HepG2 (cell line): ENCODE results near the gene CES2. TPM values are rescaled to one million over a fixed set of nuclear protein-coding genes. Genes with fewer than 3 reads are reported as not detected.

Source experiments
- ATF6 ChIP-seq: sonication (generic); formaldehyde crosslinking; conservative IDR thresholded peaks from 2 replicates; pipeline ENCODE4 v1.4.0; 2020; ENCODE audit warnings: missing genetic modification reagents
- CSRNP2 ChIP-seq: sonication (generic); formaldehyde crosslinking; conservative IDR thresholded peaks from 2 replicates; pipeline ENCODE4 v1.8.0; 2022; ENCODE audit warnings: low read depth, missing genetic modification reagents
- FOXO1 ChIP-seq: sonication (generic); formaldehyde crosslinking; IDR thresholded peaks from 2 replicates; pipeline ENCODE4 v1.4.0; 2020; ENCODE audit warnings: missing genetic modification reagents
- HDAC2 ChIP-seq: sonication (generic); formaldehyde crosslinking; IDR thresholded peaks from 2 replicates; pipeline ENCODE4 v1.4.0; 2020; ENCODE audit warnings: missing genetic modification reagents
- HNF4A ChIP-seq: sonication (generic); formaldehyde crosslinking; IDR thresholded peaks from 2 replicates; pipeline ENCODE4 v1.4.0; 2020; ENCODE audit warnings: missing genetic modification reagents
- MAF1 ChIP-seq: sonication (generic); formaldehyde crosslinking; IDR thresholded peaks from 2 replicates; pipeline ENCODE4 v1.5.0; 2020; ENCODE audit warnings: missing genetic modification reagents, borderline replicate concordance
- MED8 ChIP-seq: sonication (generic); formaldehyde crosslinking; IDR thresholded peaks from 2 replicates; pipeline ENCODE4 v1.8.1; 2023; ENCODE audit warnings: mild to moderate bottlenecking, missing genetic modification reagents; ENCODE audit not compliant: insufficient replicate concordance
- MIER2 ChIP-seq: IDR thresholded peaks from 2 replicates; pipeline ENCODE4 v1.6.1; 2016; ENCODE audit warnings: missing biosample characterization, missing genetic modification reagents
- NCOR1 ChIP-seq: fragments of 200-600 bp; sonication (generic); IDR thresholded peaks from 2 replicates; pipeline ENCODE4 v1.7.0; 2017; ENCODE audit warnings: antibody characterized with exemption, low read length, borderline replicate concordance
- NRL ChIP-seq: sonication (generic); formaldehyde crosslinking; IDR thresholded peaks from 2 replicates; pipeline ENCODE4 v1.5.0; 2020; ENCODE audit warnings: missing genetic modification reagents, mild to moderate bottlenecking, moderate library complexity, borderline replicate concordance
- PHF8 ChIP-seq: sonication (generic); formaldehyde crosslinking; IDR thresholded peaks from 2 replicates; pipeline ENCODE4 v1.5.0; 2020; ENCODE audit warnings: missing genetic modification reagents
- TSC22D2 ChIP-seq: sonication (generic); formaldehyde crosslinking; IDR thresholded peaks from 2 replicates; pipeline ENCODE4 v1.5.1; 2020; ENCODE audit warnings: missing genetic modification reagents, mild to moderate bottlenecking, borderline replicate concordance
- ZKSCAN8 ChIP-seq: IDR thresholded peaks from 2 replicates; pipeline ENCODE4 v1.6.1; 2016; ENCODE audit warnings: borderline replicate concordance, missing genetic modification reagents, missing compliant biosample characterization
- ZNF441 ChIP-seq: sonication (generic); formaldehyde crosslinking; IDR thresholded peaks from 2 replicates; pipeline ENCODE4 v1.7.0; 2021; ENCODE audit warnings: missing genetic modification reagents, borderline replicate concordance
- ZNF747 ChIP-seq: sonication (generic); formaldehyde crosslinking; IDR thresholded peaks from 2 replicates; pipeline ENCODE4 v1.8.1; 2023; ENCODE audit warnings: missing genetic modification reagents, mild to moderate bottlenecking, borderline replicate concordance
- ZNF772 ChIP-seq: sonication (generic); formaldehyde crosslinking; IDR thresholded peaks from 2 replicates; pipeline ENCODE4 v1.5.0; 2020; ENCODE audit warnings: mild to moderate bottlenecking, missing genetic modification reagents
- ZUFSP ChIP-seq: sonication (generic); formaldehyde crosslinking; IDR thresholded peaks from 2 replicates; pipeline ENCODE4 v1.9.0; 2021; ENCODE audit warnings: missing genetic modification reagents, mild to moderate bottlenecking, borderline replicate concordance
- polyA plus RNA-seq, 8 experiments: library from polyadenylated mRNA; depleted of rRNA in 3 of 8; stranded (reverse) in 7 of 8; unstranded in 1 of 8; fragments of >200 nt; fragmentation: Illumina TruSeq in 4 of 8; extraction: Trizol in 4 of 8; gene quantifications; 2 replicates each; pipeline versions ENCODE4 v1.2.1 to v1.2.3, GENCODE V29; 2011 to 2016; ENCODE audit warnings: low read depth in 4 of 8, missing spikeins in 1 of 8, mixed read lengths in 1 of 8; ENCODE audit not compliant: insufficient read depth in 1 of 8
- total RNA-seq, 5 experiments: library from RNA; depleted of rRNA; stranded (reverse); fragments of >200 nt; fragmentation: Illumina TruSeq; extraction: Trizol; gene quantifications; 2 replicates each; pipeline ENCODE4 v1.2.3, GENCODE V29; 2016; ENCODE audit warnings: low read depth in 1 of 5
- TF ChIP-seq, protein P1 (sequence below): sonication (generic); formaldehyde crosslinking; IDR thresholded peaks from 2 replicates; pipeline ENCODE4 v1.5.1; 2020; ENCODE audit warnings: missing genetic modification reagents, mild to moderate bottlenecking, borderline replicate concordance
- TF ChIP-seq, protein P2 (sequence below): IDR thresholded peaks from 2 replicates; pipeline ENCODE4 v1.6.1; 2016; ENCODE audit warnings: mild to moderate bottlenecking, missing biosample characterization, missing genetic modification reagents

The CES2 gene
- total and polyA plus RNA-seq, 2 of the 13 experiments (the other 11 are each of a cell fraction or from before 2014, with no cell fraction given): 50.6 to 63.8 TPM

DNA sequence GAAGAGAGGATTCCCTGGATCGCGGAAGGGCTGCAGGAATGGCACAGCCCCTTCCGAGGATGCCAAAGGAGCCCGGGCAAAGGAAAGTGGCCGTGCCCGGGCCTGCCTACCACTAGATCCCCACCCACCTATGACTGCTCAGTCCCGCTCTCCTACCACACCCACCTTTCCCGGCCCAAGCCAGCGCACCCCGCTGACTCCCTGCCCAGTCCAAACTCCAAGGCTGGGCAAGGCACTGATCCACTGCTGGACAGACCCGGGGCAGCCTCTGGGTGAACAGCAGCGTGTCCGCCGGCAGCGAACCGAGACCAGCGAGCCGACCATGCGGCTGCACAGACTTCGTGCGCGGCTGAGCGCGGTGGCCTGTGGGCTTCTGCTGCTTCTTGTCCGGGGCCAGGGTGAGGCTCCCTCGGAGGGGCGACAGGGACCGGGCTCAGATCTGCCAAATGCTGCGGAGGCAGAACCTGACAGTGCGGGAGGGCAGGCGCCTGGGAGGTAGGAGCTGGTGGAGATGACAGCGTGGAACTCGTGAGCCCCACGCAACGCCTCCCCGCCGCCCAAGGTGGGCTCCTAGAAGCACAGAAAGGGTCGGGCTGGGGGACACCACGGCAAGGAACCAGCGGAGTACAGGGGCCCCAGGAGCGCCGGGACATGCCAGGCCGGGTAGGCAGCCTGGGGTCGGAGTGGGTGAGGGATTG, at the start of gene CES2 (continued):
- TF ChIP-seq ZKSCAN8 (CRISPR knock-in tag) (no peak; the same call in 1 of the 2 replicates), ATF6 (CRISPR knock-in tag) (no peak), FOXO1 (CRISPR knock-in tag) (0 out of 2 replicates have a peak, but pooled peaks have one; percentile 16), ZNF772 (CRISPR knock-in tag) (peak; percentile 87), ZNF747 (CRISPR knock-in tag) (peak; percentile 83; the same call in 1 of the 2 replicates), HNF4A (CRISPR knock-in tag) (peak; percentile 95), NCOR1 (no peak), ZNF441 (peak; percentile 64; the same call in 1 of the 2 replicates), NRL (CRISPR knock-in tag) (no peak; the same call in 1 of the 2 replicates), TSC22D2 (CRISPR knock-in tag) (no peak), HDAC2 (CRISPR knock-in tag) (peak; percentile 81), CSRNP2 (CRISPR knock-in tag) (no peak), MED8 (no peak), MAF1 (CRISPR knock-in tag) (peak; percentile 71; the same call in 1 of the 2 replicates), MIER2 (peak; percentile 41; the same call in 1 of the 2 replicates), PHF8 (CRISPR knock-in tag) (peak; percentile 76), ZUFSP (CRISPR knock-in tag) (no peak)
- TF ChIP-seq, protein P1, sequence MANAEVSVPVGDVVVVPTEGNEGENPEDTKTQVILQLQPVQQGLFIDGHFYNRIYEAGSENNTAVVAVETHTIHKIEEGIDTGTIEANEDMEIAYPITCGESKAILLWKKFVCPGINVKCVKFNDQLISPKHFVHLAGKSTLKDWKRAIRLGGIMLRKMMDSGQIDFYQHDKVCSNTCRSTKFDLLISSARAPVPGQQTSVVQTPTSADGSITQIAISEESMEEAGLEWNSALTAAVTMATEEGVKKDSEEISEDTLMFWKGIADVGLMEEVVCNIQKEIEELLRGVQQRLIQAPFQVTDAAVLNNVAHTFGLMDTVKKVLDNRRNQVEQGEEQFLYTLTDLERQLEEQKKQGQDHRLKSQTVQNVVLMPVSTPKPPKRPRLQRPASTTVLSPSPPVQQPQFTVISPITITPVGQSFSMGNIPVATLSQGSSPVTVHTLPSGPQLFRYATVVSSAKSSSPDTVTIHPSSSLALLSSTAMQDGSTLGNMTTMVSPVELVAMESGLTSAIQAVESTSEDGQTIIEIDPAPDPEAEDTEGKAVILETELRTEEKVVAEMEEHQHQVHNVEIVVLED (CRISPR knock-in tag): peak; percentile 48; the same call in 1 of the 2 replicates
- TF ChIP-seq, protein P2, sequence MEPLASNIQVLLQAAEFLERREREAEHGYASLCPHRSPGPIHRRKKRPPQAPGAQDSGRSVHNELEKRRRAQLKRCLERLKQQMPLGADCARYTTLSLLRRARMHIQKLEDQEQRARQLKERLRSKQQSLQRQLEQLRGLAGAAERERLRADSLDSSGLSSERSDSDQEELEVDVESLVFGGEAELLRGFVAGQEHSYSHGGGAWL (CRISPR knock-in tag): 0 out of 2 replicates have a peak, but pooled peaks have one; percentile 75
